Lower leg skin (tissue), 3 donors: ENCODE measurements around the gene C2CD3.

Experiments used
- POLR2A ChIP-seq, 2 donors: fragments of 450-650 bp; IDR thresholded peaks; one replicate each; pipeline ENCODE4 v1.6.1; 2016 to 2017; ENCODE audit warnings: antibody characterized with exemption in 2 of 2, mild to moderate bottlenecking in 1 of 2, moderate library complexity in 1 of 2
- TF ChIP-seq, protein P1 (sequence below), 3 donors: fragments of 450-650 bp; IDR thresholded peaks; one replicate each; pipeline ENCODE4 v1.5.1; 2016; ENCODE audit warnings: antibody characterized with exemption in 3 of 3, mild to moderate bottlenecking in 3 of 3, moderate library complexity in 2 of 3

DNA sequence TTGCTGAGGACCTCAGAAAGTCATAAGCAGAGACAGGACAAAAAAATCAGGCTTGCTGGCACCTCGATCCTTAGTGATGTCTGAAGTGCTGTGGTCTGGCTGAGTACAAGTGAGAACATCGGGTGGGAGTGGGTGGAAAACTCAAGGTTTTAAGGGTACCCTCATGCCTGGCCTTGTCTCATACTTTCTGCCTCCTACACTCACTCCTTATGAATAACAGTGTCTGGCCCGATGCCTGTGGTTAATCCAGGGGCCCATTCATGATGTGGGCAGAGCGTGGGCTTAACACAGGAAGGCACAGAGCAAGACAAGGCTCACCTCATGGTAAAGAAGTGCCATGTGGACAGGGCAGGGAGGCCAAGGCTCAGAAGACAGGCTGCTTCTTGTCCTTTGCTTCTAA lies 150.9 kb downstream of the C2CD3 start:
- TF ChIP-seq, protein P1, sequence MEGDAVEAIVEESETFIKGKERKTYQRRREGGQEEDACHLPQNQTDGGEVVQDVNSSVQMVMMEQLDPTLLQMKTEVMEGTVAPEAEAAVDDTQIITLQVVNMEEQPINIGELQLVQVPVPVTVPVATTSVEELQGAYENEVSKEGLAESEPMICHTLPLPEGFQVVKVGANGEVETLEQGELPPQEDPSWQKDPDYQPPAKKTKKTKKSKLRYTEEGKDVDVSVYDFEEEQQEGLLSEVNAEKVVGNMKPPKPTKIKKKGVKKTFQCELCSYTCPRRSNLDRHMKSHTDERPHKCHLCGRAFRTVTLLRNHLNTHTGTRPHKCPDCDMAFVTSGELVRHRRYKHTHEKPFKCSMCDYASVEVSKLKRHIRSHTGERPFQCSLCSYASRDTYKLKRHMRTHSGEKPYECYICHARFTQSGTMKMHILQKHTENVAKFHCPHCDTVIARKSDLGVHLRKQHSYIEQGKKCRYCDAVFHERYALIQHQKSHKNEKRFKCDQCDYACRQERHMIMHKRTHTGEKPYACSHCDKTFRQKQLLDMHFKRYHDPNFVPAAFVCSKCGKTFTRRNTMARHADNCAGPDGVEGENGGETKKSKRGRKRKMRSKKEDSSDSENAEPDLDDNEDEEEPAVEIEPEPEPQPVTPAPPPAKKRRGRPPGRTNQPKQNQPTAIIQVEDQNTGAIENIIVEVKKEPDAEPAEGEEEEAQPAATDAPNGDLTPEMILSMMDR (IDR thresholded peaks at IDR 0.05): no peak
- no peak for TF ChIP-seq POLR2A (IDR thresholded peaks at IDR 0.05)
